IMR-90 (cell line): Measurements from ENCODE around the gene BMP10. TPM values are rescaled to one million over a fixed set of nuclear protein-coding genes. Genes with fewer than 3 reads are reported as not detected.
A peak's percentile ranks its signal among the peaks of the same experiment; 100 is the strongest.

ENCODE experiments used
- ATAC-seq: fragments of 200-7000 bp; cut with Tn5 transposase; 2 replicates; pipeline ENCODE4 v1.9.1; 2020; ENCODE audit warnings: low read depth, mild to moderate bottlenecking, moderate library complexity
- BruUV-seq: library from RNA; stranded (reverse); fragments of 400-500 nt; replicated peaks from 2 replicates; lab custom pipeline; 2021; lab: Mats Ljungman, UMichigan
- CTCF ChIA-PET: fragments of 300-600 bp; formaldehyde crosslinking; extraction: SDS; loops from one replicate; lab custom pipeline; 2021; ENCODE audit warnings: antibody characterized with exemption; lab: Yijun Ruan, JAX
- POLR2A ChIA-PET: fragments of 300-600 bp; sonication (Branson Sonifier 250); formaldehyde crosslinking; loops from one replicate; lab custom pipeline; 2022; ENCODE audit warnings: antibody characterized with exemption; ENCODE audit not compliant: unreplicated experiment; lab: Charles Lee
- DNase-seq: peaks from one replicate; pipeline ENCODE4 v3.0.0; 2013
- H2AFZ ChIP-seq: replicated peaks from 2 replicates; pipeline ENCODE3; 2013; ENCODE audit warnings: low read length, mild to moderate bottlenecking; ENCODE audit not compliant: poor library complexity
- H2AK5ac ChIP-seq: 2 replicates; pipeline ENCODE4 v1.6.1; 2013; ENCODE audit warnings: low read depth, low read length, inconsistent platforms
- H2AK9ac ChIP-seq: replicated peaks from 2 replicates; pipeline ENCODE3; 2013; ENCODE audit warnings: mild to moderate bottlenecking, low read depth, low read length, moderate library complexity; ENCODE audit not compliant: poor library complexity
- H2BK120ac ChIP-seq: 2 replicates; pipeline ENCODE4 v1.6.1; 2013; ENCODE audit warnings: low read depth, low read length, inconsistent platforms
- H2BK15ac ChIP-seq: 3 replicates; pipeline ENCODE4 v1.6.1; 2013; ENCODE audit warnings: low read depth, low read length, inconsistent platforms
- H2BK20ac ChIP-seq: 2 replicates; pipeline ENCODE4 v1.6.1; 2013; ENCODE audit warnings: low read depth, mild to moderate bottlenecking, inconsistent platforms, low read length, moderate library complexity
- H2BK5ac ChIP-seq: 2 replicates; pipeline ENCODE4 v1.6.1; 2013; ENCODE audit warnings: mild to moderate bottlenecking, low read depth, low read length, inconsistent platforms; ENCODE audit not compliant: poor library complexity, severe bottlenecking
- H3K14ac ChIP-seq: replicated peaks from 2 replicates; pipeline ENCODE4 v1.6.1; 2013; ENCODE audit warnings: low read depth, low read length, inconsistent platforms
- H3K18ac ChIP-seq: 2 replicates; pipeline ENCODE4 v1.6.1; 2013; ENCODE audit warnings: low read depth, low read length, control low read depth
- H3K23ac ChIP-seq: 2 replicates; pipeline ENCODE4 v1.6.1; 2013; ENCODE audit warnings: low read depth, low read length, inconsistent platforms
- H3K27ac ChIP-seq: 2 replicates; pipeline ENCODE4 v1.5.1; 2013; ENCODE audit warnings: mild to moderate bottlenecking, control low read depth, low read length; ENCODE audit not compliant: insufficient read depth
- H3K27me3 ChIP-seq: 2 replicates; pipeline ENCODE4 v1.6.1; 2013; ENCODE audit warnings: low read length; ENCODE audit not compliant: control insufficient read depth, insufficient read depth
- H3K36me3 ChIP-seq: 2 replicates; pipeline ENCODE4 v1.6.1; 2013; ENCODE audit warnings: low read length, mixed read lengths; ENCODE audit not compliant: control insufficient read depth, insufficient read depth
- H3K4ac ChIP-seq: 2 replicates; pipeline ENCODE4 v1.6.1; 2013; ENCODE audit warnings: low read depth, low read length, inconsistent platforms
- H3K4me1 ChIP-seq: 2 replicates; pipeline ENCODE4 v1.6.1; 2013; ENCODE audit warnings: low read length, mixed read lengths; ENCODE audit not compliant: control insufficient read depth, insufficient read depth
- H3K4me2 ChIP-seq: 2 replicates; pipeline ENCODE4 v1.6.1; 2013; ENCODE audit warnings: low read depth, mild to moderate bottlenecking, control low read depth, low read length, moderate library complexity
- H3K4me3 ChIP-seq: 2 replicates; pipeline ENCODE4 v1.5.1; 2013; ENCODE audit warnings: low read depth, mild to moderate bottlenecking, control low read depth, low read length, moderate library complexity; ENCODE audit not compliant: insufficient read depth
- H3K56ac ChIP-seq: 2 replicates; pipeline ENCODE4 v1.6.1; 2013; ENCODE audit warnings: low read length, inconsistent platforms; ENCODE audit not compliant: insufficient read depth; ENCODE audit errors: extremely low read depth
- H3K79me1 ChIP-seq, 2 experiments: 2 replicates each; pipeline ENCODE4 v1.6.1; 2013; ENCODE audit warnings: low read length in 2 of 2, inconsistent platforms in 1 of 2, low read depth in 1 of 2
- H3K9ac ChIP-seq: 2 replicates; pipeline ENCODE4 v1.6.1; 2013; ENCODE audit warnings: low read depth, low read length, control low read depth
- H3K9me1 ChIP-seq: 2 replicates; pipeline ENCODE4 v1.6.1; 2013; ENCODE audit warnings: low read length, inconsistent platforms; ENCODE audit not compliant: insufficient read depth
- H3K9me3 ChIP-seq: 2 replicates; pipeline ENCODE4 v1.6.1; 2013; ENCODE audit warnings: low read length; ENCODE audit not compliant: control insufficient read depth, insufficient read depth
- H4K20me1 ChIP-seq: 2 replicates; pipeline ENCODE4 v1.6.1; 2013; ENCODE audit warnings: low read length, inconsistent platforms; ENCODE audit not compliant: insufficient read depth
- H4K5ac ChIP-seq: 2 replicates; pipeline ENCODE4 v1.6.1; 2013; ENCODE audit warnings: mild to moderate bottlenecking, low read depth, low read length, control low read depth
- H4K8ac ChIP-seq, 2 experiments: 2 replicates each; pipeline ENCODE4 v1.6.1; 2013; ENCODE audit warnings: low read depth in 2 of 2, low read length in 2 of 2, control low read depth in 1 of 2, inconsistent platforms in 1 of 2
- H4K91ac ChIP-seq: 2 replicates; pipeline ENCODE4 v1.6.1; 2013; ENCODE audit warnings: low read depth, low read length, inconsistent platforms; ENCODE audit not compliant: insufficient read depth
- MAFK ChIP-seq: IDR thresholded peaks from 2 replicates; pipeline ENCODE4 v1.6.1; 2012; ENCODE audit warnings: low read depth, low read length, improper control_type of control experiment
- MAZ ChIP-seq: IDR thresholded peaks from 2 replicates; pipeline ENCODE4 v1.6.1; 2012; ENCODE audit warnings: low read depth, mild to moderate bottlenecking, low read length, improper control_type of control experiment, moderate library complexity, borderline replicate concordance
- RAD21 ChIP-seq: IDR thresholded peaks from 2 replicates; pipeline ENCODE4 v1.6.1; 2012; ENCODE audit warnings: low read length, improper control_type of control experiment
- SMC3 ChIP-seq: fragments of 150-350 bp; IDR thresholded peaks from 2 replicates; pipeline ENCODE4 v1.6.1; 2016; ENCODE audit warnings: low read depth, mild to moderate bottlenecking, antibody characterized with exemption, low read length, moderate library complexity
- WGBS, 2 experiments: methylation state at CpG; one replicate each; pipeline versions ENCODE4 v1.1.5 to v1.1.7; 2013; ENCODE audit warnings: missing lambda C conversion rate in 2 of 2; ENCODE audit not compliant: insufficient read length in 1 of 2; ENCODE audit errors: extremely low coverage in 2 of 2; 5-methylcytosine and 5-hydroxymethylcytosine counted together
- dilution Hi-C: fragments of 300-500 bp; cut with HindIII; formaldehyde crosslinking; loops from one replicate; pipeline ENCODE4 v1.14.3; 2018; ENCODE audit warnings: low sequenced_read_pairs; ENCODE audit not compliant: unreplicated experiment
- in situ Hi-C: fragments of 300-500 bp; cut with MboI; formaldehyde crosslinking; loops from 3 replicates; pipeline ENCODE4 v1.14.3; 2019; ENCODE audit warnings: low sequenced_read_pairs, inconsistent platforms, mixed read lengths
- intact Hi-C: fragments of 100-400 bp; cut with micrococcal nuclease; formaldehyde crosslinking; loops from 2 replicates; pipeline ENCODE4 v1.10.0; 2022
- polyA plus RNA-seq, 3 experiments: library from polyadenylated mRNA; depleted of rRNA; stranded (reverse); fragments of >200 nt; gene quantifications; 2 replicates each; pipeline ENCODE4 v1.2.3, GENCODE V29; 2012; ENCODE audit warnings: low replicate concordance in 1 of 3
- total RNA-seq: library from RNA; depleted of rRNA; stranded (reverse); fragments of >200 nt; gene quantifications from 2 replicates; pipeline ENCODE4 v1.2.3, GENCODE V29; 2012
- TF ChIP-seq, protein P1 (sequence below): conservative IDR thresholded peaks from 2 replicates; pipeline ENCODE4 v1.5.1; 2012; ENCODE audit warnings: mild to moderate bottlenecking, low read depth, low read length, improper control_type of control experiment

Gene BMP10
- total and polyA plus RNA-seq, 2 of the 4 experiments (the other 2 are of a cell fraction), result not detected

DNA sequence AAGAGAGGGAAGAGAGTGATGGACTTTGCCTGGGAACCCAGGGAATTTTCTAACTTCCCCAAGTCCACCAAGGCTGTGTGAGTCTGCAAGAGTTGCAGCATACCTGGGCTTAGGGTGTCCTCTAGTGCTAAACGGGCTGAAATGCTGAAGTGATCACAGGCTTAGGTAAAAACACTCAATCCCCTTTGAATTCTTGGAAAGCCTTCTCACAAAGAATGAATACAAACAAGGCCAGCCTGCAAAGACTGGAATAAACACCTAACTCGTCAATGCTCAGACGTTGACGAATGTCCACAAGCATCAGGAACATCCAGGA is 30.0 kb upstream of the BMP10 start:
- intact Hi-C loops (no loop called here), dilution Hi-C loops (no loop called here), in situ Hi-C loops (no loop called here)
- DNase-seq (peak; percentile 42), ATAC-seq (peak; percentile 37; the same call in 1 of the 2 replicates)
- H3K27ac ChIP-seq, result no peak overlapping the region
- TF ChIP-seq MAFK, result no peak
- TF ChIP-seq SMC3, result peak; percentile 58
- no peak for TF ChIP-seq MAZ
- peak; percentile 69 for TF ChIP-seq RAD21
- TF ChIP-seq, protein P1, sequence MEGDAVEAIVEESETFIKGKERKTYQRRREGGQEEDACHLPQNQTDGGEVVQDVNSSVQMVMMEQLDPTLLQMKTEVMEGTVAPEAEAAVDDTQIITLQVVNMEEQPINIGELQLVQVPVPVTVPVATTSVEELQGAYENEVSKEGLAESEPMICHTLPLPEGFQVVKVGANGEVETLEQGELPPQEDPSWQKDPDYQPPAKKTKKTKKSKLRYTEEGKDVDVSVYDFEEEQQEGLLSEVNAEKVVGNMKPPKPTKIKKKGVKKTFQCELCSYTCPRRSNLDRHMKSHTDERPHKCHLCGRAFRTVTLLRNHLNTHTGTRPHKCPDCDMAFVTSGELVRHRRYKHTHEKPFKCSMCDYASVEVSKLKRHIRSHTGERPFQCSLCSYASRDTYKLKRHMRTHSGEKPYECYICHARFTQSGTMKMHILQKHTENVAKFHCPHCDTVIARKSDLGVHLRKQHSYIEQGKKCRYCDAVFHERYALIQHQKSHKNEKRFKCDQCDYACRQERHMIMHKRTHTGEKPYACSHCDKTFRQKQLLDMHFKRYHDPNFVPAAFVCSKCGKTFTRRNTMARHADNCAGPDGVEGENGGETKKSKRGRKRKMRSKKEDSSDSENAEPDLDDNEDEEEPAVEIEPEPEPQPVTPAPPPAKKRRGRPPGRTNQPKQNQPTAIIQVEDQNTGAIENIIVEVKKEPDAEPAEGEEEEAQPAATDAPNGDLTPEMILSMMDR, result peak; percentile 39
- ChIA-PET POLR2A (no interaction called here), CTCF (interaction anchor here (1.0 to 3.1 kb wide), 3 partner anchors 32 to 149 kb away, joined by 3 to 10 read pairs (median 3); no protein-coding TSS in a partner anchor)
- H4K8ac ChIP-seq, result no peak overlapping the region
- no peak overlapping the region for H3K14ac ChIP-seq
- H3K56ac ChIP-seq, result no peak overlapping the region
- H3K4ac ChIP-seq, result no peak overlapping the region
- no peaks in the 10 kb centered on the region for H4K20me1 ChIP-seq
- H3K18ac ChIP-seq, result no peak overlapping the region
- no peak overlapping the region for H3K4me2 ChIP-seq
- H2AK5ac ChIP-seq, result no peak overlapping the region
- H3K4me3 ChIP-seq, result no peak overlapping the region
- H4K91ac ChIP-seq, result no peak overlapping the region
- H3K9ac ChIP-seq, result no peak overlapping the region
- no peaks in the 10 kb centered on the region for H3K79me1 ChIP-seq
- peaks cover 8% of the 10 kb centered on the region for H3K9me3 ChIP-seq
- no peaks in the 10 kb centered on the region for H3K27me3 ChIP-seq
- no peaks in the 10 kb centered on the region for H3K9me1 ChIP-seq
- no peak overlapping the region for H4K5ac ChIP-seq
- no peaks in the 10 kb centered on the region for H3K36me3 ChIP-seq
- BruUV-seq, result no TSS peak
- H2BK120ac ChIP-seq, result no peak overlapping the region
- H2BK5ac ChIP-seq, result no peak overlapping the region
- no CpG with 5 or more reads among the region's 4 CpGs for WGBS, 2 experiments
- H3K4me1 ChIP-seq, result no peaks in the 10 kb centered on the region
- H2BK15ac ChIP-seq, result no peak overlapping the region
- no peak overlapping the region for H2AK9ac ChIP-seq
- H2AFZ ChIP-seq, result no peak overlapping the region
- H2BK20ac ChIP-seq, result no peak overlapping the region
- no peak overlapping the region for H3K23ac ChIP-seq
